HG03135 (cell line): ENCODE data around the gene GABARAPL1.

ENCODE experiments used
- ATAC-seq: cut with Tn5 transposase; IDR thresholded peaks from one replicate; pipeline ENCODE4 v1.9.1; 2021; ENCODE audit warnings: mild to moderate bottlenecking, moderate library complexity; ENCODE audit not compliant: unreplicated experiment

GABARAPL1 gene

DNA sequence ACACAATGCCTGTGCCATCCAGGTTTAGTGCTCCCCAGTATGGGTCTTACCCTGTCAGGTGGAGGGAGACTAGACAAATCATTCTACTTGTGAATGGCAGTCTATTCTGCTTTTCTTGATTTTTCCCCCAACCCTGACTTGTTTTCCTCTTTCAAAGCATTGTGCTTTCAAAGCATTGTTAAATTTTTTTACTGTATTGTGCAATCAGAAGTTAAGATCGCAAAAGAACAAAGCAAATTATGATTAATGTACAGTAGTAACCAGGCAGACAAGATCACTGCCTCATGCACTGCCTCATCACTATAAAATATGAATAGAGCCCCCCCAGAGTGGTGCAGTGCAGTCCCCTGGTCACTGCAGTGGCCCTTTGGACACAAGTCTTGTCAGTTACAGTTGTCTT lies 14.1 kb downstream of the GABARAPL1 start:
- ATAC-seq, result no peak

DNA sequence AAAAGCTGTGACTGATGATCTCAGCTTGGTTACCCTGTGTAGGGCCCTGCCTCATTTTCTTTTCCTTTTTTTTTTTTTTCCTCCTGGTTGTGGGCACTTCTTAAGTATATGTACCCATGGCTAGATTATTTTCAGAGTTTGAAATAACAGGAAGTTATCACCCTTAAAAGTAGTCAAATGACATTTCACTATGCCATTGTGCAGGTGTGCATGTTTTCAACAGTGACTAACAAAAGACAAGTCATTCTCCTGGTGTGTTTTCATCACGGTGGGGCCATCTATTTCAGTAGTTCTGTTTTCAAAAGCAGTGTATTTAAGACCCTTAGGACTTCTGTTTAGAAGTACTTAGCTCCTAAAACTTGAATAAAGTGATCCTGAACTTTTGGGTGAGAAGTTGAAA lies 15.0 kb downstream of the GABARAPL1 start:
- no peak for ATAC-seq

DNA sequence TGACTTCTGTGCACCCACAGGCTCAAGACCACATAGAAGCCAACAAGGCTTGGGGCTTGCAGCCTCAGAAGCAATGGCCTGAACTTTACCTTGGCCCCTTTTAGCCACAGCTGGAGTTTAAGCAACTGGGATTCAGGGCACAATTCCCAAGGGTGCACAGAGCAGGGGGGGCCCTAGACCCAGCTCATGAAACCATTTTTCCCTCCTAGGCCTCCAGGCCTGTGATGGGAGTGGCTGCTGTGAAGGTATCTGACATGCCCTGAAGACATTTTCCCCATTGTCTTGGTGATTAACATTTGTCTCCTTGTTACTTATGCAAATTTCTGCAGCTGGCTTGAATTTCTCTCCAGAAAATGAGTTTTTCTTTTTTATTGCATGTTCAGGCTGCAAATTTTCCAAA lies 21.9 kb downstream of the GABARAPL1 start:
- no peak for ATAC-seq

DNA sequence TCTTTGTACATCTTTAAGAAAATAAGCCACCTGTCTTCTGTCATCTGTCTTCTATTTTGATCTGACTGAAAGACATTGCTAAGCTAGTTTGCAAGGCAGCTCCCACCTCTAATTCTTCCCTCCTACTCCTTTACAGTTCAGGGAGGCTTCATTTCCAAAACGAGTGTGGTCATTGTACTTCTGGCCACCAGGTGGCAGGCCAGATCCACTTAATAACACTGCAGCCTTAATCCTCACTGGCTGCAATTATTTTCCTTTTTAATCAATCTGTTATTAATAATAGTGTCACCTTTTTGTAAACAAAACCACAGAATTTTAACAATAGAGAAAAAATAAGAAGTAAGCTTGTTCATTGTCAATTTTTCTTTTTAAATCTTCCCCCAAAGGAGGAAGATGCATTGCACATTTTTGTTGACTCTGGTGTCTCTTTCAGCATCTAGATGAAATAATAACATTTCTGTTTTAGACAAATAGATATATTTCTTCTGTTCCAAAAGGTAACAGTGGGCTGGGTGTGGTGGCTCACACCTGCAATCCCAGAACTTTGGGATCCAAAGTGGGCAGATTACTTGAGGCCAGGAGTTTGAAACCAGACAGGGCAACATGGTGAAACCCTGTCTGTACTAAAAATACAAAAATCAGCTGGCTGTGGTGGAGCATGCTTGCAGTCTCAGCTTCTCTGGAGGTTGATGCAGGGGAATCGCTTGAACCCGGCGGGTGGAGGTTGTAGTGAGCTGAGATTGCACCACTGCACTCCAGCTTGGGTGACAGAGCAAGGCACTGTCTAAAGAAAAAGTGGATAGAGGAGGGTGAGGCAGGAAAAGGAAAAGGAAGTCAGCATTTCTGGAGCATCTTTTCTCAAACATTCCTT lies 23.3 kb downstream of the GABARAPL1 start:
- ATAC-seq, result no peak

DNA sequence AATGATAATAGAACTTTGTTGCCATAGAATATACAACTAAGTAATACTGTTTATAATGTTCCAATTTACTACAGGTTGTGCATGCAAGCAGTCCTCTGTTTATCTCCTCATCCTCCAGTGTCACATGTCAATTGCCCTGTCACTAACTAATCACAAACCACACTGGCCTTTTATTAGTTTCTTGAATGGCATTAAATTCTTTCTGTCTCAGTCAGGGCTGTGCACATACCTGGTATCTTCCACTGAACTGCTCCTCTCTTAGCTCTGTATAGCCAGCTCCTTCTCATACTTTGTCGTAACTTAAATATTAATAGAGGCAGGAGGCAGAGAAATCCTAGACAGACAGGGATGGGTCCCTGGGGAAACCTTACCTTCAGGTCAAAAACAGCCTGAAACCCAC lies 24.0 kb downstream of the GABARAPL1 start:
- ATAC-seq, result no peak

DNA sequence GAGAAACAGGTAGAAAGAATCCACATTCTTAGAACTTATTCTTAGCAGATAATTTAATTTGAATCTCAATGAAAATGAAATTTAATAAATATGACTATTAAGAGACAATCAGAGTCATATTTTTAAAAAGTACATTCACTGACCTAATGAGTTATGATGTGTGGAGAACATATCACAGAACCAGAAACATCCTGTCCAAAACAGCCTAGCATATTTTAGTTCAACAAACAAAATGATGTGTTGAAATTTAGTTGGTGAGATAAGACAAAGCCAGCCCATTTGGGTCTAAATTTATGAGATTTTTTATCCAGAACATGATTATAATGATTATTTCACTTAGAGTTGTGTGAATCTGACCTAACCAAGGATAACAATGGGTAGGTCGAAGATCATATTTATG lies 25.8 kb downstream of the GABARAPL1 start:
- ATAC-seq, result no peak

DNA sequence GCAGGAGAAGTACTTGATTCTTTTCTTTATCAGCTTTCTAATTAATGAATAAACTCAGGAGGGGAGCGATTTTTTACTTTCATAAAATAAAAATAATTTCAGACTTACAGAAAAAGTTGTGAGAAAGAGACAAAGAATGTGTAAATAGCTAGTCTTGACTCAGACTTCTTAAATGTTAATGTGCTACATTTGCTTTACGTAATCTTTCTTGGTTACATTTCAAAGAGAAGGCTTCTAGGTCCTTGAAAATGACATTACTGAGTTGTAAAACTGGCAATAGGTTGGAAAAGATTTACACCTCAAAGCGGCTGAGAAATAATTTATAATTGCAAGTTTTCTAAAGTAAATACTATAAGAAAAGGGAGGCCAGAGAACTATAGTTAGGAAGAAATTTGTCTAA lies 28.6 kb downstream of the GABARAPL1 start:
- ATAC-seq, result no peak

DNA sequence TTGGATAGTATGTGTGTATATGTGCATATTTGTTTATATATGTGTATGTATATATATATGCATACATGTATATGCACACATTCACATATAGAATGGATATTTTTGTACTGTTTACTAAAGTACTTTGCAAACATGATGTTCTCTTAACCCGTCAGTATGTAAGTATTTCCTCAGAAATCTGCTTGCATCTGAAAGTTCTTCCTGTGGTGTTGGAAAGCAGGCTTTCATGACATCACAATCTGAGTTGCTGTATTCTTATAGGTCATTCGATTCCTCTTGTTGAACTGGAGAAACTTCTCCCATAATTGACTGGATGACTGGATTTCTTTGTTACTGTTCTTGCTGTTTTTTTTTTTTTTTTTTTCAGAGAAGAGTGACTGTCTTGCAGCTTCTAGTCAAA lies 29.1 kb downstream of the GABARAPL1 start:
- ATAC-seq, result no peak

DNA sequence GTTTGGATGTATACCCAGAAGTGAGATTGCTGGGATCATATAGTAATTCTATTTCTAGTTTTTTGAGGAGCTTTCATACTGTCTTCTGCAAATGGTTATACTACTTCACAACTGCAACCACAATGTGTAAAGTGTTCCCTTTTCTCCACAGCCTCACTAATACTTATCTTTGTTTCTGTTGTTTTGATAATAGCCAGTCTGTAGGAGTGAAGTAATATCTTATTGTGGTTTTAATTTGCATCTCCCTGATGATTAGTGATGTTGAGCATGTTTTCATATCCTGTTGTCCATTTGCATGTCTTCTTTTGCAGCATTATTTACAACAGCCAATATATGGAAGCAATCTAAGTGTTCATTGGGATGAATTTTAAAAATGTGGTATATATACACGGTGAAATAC lies 29.9 kb downstream of the GABARAPL1 start:
- no peak for ATAC-seq

DNA sequence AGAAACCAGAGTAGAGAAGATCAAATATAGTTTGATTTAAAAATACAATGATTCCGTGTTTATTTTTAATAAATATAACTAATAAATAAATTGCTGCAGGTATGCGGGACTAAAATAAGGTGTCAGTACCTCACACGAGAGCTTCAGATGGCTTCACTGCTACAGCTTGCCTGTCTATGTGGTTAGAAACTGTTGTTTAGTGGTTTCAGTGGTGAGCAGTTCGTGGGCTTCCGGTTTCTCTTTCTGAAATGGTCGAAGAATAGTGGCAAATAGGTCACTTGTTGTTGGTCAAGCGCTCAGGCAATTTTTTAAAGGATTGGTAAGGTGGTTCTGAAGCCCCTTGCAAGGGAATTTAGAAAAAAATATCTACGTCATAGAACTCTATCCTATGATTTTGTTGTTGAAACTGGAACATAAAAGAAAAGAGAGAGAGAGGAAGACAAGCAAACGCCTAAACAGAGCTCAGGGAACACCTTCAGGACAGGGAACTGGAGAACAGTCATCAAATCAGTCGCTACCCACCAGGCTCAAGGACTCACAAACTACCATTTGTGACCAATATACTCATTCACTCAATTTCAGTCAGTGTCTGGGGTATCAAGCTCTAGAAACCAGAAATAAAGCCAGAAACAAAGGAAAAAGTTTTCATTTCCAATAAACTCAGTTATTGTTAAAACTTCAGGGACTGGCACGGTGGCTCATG lies 31.3 kb downstream of the GABARAPL1 start:
- ATAC-seq, result peak; percentile 87

DNA sequence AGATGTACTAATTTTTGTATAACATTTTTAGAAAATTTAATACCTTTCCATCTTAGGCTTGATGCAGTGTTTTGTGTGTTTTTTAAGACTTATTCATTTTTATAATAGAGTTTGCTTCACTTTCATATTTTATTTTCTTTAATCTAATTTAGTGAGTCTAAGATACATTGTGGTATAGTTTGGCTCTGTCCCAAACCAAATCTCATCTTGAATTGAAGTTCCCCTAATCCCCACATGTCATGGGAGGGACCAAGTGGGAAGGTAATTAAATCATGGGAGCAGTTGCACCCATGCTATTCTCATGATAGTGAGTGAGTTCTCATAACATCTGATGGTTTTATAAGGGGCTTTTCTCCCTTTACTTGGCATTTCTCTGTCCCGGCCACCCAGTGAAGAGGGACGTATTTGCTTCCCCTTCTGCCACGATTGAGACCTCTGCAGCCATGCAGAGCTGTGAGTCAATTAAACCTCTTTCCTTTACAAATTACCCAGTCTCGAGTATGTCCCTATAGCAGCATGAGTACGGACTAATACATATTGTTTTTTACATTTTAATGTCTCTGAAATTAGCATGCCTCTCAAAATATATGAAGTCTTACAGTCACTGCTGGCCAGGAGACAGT lies 34.9 kb downstream of the GABARAPL1 start:
- no peak for ATAC-seq

DNA sequence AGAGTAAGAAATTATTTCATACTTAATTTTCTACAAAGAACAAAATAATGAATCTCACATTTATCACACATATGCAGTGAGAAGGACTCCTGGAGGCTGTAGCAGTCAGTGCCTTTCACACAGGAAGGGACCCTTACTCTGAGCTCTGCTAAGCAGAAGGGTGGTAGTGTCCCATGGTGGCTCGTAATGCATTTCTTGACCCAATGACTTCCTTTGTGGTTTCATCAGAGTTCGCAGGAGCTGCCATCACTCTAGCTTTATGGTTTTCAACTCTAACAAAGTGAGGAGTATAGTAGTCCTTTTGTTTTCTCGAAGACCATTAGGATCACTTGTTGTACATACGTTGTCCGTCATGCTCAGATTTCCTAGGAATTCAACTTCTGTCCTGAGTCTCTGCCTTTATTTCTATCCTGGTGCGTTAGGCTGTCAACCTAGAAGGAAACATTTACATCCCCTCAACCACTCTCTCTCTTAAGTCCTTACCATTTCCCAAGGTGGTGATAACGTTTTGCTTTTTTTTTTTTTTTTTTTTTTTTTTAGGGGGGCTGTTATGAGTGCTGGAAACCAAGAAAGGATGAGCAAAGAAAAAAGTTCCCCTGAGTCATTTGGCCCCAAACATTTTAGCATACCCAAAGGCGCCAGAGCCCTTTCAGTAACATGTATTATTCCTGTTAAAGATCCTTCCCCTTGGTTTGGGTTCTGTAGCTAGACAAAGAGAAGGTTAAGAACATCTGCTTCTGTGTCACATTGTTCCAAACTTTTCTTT lies 37.2 kb downstream of the GABARAPL1 start:
- ATAC-seq, result no peak

DNA sequence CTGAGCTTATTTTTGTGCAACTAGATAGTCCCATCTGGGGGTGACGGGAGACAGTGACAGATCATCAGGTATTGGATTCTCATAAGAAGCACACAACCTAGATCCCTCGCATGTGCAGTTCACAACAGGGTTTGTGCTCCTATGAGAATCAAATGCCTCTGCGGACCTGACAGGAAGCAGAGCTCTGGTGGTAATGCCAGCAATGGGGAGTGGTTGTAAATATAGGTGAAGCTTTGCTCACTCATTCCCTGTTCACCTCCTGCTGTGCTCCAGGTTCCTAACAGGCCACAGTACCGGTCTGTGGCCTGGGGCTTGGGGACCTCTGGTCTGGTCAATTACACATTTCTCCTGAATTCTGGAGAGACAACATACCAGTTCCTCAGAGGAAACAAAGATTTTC lies 39.0 kb downstream of the GABARAPL1 start:
- ATAC-seq, result no peak

DNA sequence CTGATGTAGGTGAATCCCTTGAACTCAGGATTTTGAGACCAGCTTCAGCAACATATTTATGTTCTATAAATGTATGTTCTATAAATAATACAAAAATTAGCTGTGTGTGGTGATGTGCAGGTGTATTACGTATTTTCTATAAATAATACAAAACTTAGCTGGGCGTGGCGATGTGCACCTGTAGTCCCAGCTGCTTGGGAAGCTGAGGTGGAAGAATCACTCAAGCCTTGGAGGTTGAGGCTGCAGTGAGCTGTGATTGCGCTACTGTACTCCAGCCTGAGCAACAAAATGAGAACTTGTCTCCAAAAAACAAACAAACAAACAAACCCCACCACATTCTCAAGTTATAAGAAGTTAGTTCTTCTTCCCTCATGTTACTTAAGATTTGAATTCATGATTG lies 39.5 kb downstream of the GABARAPL1 start:
- ATAC-seq, result no peak

DNA sequence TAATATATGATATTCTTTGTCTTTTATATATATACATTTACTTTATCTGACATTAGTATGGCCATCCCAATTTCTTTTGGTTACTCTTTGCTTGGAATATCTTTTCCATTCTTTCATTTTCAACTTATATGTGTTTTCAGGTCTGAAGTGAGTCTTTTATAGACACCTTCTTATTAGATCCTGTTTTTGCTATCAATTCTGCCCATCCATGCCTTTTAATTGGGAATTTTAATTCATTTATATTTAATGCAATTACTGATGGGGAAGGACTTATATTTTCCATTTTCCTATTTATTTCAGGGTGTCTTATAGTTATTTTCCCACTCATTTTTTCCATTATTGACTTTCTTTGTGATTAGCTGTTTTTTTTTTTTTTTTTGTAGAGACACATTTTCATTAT lies 43.4 kb downstream of the GABARAPL1 start:
- ATAC-seq, result no peak

DNA sequence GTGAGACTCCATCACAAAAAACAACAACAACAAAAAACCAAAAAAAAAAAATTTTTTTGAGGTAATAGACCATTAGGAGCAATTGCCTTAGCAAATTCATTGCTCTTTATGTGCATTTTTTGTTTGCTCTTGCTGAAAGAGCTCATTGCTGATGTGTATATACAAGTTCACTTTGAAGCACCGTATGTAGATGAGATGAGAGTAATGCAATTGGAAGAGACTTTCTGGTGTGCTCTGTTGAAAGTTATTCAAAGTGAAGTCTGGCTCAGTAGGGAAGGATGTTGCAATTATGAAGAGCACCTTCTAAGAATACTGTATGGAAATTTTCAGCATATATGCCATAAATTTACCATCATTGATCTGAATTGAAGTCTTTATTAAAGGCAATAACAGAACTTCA lies 48.2 kb downstream of the GABARAPL1 start:
- no peak for ATAC-seq

DNA sequence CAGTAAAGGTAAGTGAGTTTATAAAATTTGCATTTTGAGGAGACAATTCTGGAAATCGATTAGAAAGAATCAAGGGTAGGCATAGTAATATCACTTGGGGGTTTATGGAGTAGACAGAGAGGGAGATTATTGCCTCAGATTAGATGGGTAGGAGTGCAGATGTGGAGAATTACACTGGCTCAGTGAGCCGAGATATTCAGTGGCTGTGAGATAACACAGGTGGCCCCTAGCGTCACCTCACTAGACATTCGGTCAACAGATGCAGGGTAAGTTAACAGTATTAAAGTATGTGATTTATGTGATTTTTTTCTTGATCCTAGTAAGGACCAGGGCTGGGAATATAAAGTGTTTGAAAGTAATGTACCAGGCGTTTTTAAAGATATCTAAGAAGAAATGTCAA lies 55.4 kb downstream of the GABARAPL1 start:
- no peak for ATAC-seq

DNA sequence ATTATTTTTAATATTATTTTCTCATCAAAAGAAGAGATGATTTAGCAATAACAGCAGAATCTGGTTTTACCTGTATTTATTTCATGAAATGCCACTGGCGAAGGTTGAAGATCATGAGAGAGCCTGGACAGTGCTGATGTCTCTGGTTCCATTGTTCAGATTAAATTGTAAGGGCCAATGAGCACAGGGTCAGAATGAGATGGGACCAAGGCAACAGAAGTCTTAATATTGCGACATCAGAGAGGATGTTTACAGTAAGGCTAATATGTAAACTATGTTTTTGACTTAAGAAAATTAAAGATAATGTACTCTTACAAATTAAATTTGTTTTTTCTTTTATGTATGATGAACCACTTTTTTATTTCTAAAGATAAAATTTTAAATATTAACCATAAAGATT lies 59.8 kb downstream of the GABARAPL1 start:
- no peak for ATAC-seq
